ENCODE measurements around the gene JPH3.
"Not testable (repeated sequence)": the region's sequence is repeated elsewhere in the genome, so short reads cannot be mapped to it uniquely, and the experiment has no call there.

Gene JPH3

DNA sequence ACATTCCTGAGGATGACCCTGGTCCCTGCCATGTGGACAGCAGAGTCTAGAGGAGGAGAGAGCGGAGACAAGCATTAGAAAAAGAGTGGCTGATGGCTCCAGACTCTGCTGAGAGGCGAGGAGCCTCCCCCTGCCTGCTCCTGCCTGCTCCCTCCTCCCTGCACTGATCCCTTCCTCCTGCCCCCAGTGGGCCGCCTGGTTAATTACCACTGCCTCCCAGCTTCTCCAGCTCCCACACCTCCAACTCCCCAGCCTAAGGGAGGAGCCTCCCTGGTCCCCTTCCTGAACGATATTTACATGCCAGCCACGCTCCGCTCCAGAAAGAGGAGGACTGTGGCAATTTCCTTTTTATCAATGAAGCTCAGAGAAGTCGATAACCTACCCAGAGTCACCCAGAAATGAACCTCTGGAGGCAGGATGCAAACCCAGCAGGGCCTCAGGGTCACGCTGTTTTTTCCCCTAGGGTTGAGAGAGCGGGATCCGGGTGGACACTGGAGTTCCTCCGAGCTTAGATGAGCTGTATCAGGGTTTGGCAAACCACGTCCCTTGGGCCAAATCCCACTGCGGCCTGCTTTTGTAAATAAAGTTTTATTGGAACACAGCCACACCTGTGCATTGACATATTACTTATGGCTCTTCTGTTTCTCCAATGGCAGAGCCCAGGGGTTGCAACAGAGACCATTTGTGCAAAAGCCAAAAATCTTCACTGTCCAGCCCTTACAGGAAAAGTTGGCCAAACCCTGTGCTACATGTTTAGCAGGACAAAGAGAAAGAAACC is 27.1 kb upstream of the JPH3 start:
- DNase-seq (ENCODE audit: low read depth, low spot score) = peak; percentile 73

- peak; percentile 63 for DNase-seq (ENCODE audit: low read depth, low spot score)
Measured at GRCh38 chr16:87576171-87576570, 26.1 kb upstream of the JPH3 start.

DNA sequence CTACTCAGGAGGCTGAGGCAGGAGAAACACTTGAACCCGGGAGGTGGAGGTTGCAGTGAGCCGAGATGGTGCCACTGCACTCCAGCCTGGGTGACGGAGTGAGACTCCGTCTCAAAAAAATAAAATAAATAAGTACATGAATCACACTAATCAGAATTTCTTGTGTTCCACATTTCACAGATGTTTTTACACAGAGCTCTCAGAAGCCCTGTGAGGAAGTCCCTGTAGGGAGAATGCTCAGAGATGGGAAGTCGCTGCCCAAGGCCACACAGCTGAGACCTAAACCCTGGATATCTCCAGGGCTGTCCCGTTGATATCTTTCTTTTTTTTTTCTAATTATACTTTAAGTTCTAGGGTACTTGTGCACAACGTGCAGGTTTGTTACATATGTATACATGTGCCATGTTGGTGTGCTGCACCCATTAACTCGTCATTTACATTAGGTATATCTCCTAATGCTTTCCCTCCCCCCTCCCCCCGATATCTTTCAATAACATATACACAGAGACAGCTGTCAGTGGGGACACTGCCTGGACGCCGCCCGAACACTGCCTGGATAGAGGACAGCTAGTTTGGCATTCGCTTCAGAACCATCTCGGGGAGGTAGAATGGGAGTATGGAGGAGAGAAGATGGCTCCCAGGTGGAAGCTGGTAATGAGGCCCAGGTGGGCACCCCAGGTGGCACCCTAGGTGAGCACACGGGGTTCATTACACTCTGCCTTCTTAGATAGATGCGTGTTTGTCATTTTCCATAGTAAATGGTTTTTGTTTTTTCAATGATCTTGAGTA is 24.0 kb upstream of the JPH3 start:
- not testable (repeated sequence) for DNase-seq (ENCODE audit: low read depth, low spot score)

DNA sequence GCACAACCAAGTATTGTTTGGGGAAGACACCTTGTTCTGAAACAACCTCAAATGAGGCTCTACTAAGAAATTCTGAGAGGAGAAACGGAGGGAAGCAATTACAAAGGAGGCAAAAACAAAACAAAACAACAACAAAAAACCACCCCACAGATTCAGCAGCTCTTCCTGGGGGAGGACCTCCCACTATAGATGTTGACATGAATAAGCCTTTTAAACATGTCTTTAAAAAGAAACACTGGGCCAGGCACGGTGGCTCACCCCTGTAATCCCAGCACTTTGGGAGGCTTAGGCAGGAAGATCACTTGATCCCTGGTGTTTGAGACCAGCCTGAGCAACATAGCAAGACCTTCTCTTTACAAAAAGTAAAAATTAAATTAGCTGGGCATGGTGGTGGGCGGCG is 22.6 kb upstream of the JPH3 start:
- no peak for DNase-seq (ENCODE audit: low read depth, low spot score)

DNA sequence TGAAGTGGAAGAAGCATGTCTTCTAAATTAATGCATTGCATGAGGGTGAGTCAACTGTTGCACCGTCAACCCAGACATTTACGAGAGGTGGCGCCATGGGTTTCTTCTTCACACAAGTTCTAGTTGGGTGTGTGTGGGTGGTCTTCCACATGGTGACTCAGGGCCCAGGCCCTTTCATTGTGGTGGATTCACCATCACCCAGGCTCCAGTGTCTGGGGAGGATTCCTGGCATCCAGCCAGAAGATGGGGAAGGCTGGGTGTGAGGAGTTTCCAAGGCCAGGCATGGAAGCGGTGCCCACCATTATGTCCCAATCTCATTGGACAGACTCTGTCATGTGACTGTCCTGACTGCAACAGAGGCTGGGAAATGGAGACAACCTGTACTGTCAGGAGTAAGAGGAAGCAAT is 21.4 kb upstream of the JPH3 start:
- DNase-seq (ENCODE audit: low read depth, low spot score) = peak; percentile 39

DNA sequence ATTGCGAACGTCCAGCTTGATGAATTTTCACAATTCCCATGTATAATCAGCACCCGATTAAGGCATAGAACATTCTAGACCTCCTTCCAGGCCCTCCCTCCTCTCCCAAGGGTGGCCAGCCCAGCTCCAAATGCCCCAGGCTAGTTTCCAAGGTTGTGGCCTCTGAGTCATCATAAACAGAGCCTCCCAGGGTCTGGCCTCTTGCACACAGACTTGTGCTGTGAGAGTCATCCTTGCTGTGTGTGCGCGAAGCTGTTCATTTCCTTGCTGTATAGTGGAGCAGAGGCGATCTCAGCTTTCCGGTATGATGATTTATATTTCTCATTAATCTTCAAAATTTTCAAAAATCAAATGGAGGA is 20.5 kb upstream of the JPH3 start:
- peak; percentile 59 for DNase-seq (ENCODE audit: low read depth, low spot score)

DNA sequence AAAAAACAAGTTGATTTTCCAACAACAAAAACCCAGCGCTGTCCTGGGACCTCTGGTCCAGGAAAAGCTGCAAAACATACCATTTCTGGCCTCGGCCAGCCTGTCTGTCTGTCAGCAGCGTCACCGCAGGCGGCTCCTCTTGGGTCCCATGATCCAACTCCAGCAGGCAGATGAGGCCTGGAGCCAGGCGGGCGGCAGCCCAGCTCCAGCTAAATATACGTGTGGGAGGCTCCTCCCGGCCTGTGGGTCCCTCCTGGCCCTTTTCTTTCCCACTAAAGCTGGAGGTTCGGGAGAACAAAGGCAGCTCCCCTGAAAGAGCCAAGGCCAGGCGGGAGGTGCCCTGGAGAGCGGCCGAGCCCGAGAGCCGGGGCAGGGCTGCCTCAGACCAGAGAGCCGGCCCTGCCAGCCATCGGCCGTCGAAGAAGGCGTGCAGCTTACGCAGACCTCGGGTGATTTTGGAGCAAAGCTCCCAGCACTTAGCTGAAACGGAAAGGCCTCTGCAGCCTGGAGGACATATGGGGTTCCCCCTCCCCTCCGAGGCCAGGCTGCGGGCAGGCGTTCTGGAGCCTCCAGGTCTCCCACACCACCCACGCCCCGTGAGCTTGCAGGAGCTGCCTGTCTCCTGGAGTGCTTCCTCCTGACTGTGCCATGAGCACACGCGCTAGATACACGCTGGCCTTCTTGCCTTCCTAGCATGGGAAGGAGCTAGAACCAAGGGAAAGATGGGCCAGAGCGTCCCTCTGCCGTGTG is 19.9 kb upstream of the JPH3 start:
- DNase-seq (ENCODE audit: low read depth, low spot score) = peak; percentile 50

- no peak for DNase-seq (ENCODE audit: low read depth, low spot score)
Measured at GRCh38 chr16:87582966-87583325, 19.4 kb upstream of the JPH3 start.

DNA sequence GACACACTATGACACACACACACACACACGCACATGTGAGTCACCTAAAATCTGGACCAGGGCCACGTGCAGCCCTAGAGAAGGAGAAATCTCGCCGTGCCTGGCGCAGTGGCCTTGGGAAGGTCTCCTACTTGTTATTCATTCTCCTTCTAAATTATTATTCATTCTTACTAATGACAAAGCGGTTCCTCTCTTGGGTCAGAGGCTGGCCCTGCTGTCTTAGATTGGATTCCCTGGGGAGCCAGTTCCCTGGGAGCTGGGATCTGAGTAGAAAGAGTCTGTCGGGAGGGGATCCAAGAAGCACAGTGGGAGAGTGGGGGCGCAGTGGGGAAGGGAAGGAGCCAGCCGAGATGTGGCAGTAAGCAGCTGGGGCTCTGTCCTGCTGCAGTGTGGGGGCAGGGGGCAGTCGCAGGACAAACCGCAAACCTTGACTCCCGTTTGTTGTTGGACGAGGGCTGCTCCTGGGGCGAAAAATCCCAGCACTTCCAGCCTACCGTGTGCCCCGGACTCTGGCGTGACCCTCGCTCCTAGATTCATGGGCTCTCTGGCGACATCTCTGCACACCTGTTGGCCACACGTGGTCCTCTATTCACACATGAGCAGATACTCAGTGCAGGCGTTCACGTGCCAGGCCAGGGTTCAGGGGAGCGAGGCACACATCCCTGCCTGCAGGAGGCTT is 18.7 kb upstream of the JPH3 start:
- DNase-seq (ENCODE audit: low read depth, low spot score) = no peak

DNA sequence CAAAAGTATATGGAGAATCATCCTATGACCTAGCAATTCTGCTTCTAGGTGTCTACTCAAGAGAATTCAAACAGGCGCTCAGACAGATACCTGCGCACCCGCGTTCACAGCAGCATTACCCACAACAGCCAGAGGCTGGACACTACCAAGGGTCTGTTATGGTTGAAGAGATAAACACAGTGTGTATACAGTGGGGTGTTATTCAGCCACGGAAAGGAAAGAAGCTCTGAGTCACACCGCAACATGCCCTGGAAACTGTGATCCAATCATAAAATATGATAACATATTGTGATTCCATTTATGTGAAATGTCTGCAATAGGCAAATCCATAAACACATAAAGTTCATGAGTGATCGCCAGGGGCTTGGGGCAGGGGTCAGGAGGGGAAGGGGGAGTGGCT is 18.0 kb upstream of the JPH3 start:
- DNase-seq (ENCODE audit: low read depth, low spot score) = no peak

- no peak for DNase-seq (ENCODE audit: low read depth, low spot score)
Measured at GRCh38 chr16:87584975-87585374, 17.3 kb upstream of the JPH3 start.

- DNase-seq (ENCODE audit: low read depth, low spot score) = no peak
Measured at GRCh38 chr16:87585442-87586200, 16.7 kb upstream of the JPH3 start.

DNA sequence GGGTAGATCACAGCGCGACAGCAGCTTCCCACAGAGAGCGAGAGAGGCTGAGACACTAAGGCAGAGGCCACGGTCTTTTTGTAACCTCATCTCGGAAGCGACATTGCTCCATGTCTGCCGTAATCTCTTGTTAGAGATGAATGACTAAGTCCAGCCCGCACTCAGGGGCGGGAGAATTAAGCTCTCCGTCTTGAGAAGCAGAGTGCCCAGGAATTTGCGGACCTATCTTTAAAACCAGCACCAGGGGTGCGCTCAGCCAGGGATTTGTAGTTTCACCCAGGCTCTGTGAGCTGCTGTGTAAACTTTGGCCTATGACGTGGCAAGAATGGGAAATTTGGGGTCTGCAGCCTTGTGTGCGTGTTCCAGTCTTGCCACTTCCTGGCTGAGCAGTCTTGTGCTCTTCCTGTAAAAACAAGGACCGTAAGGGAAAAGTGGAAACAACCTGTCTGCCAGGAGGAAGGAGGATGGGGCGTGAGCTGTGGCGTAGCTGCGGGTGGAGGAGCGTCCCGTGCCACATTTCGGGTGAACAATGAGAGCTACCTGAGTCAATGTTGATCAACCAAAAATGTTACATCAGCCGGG is 16.0 kb upstream of the JPH3 start:
- DNase-seq (ENCODE audit: low read depth, low spot score) = no peak

DNA sequence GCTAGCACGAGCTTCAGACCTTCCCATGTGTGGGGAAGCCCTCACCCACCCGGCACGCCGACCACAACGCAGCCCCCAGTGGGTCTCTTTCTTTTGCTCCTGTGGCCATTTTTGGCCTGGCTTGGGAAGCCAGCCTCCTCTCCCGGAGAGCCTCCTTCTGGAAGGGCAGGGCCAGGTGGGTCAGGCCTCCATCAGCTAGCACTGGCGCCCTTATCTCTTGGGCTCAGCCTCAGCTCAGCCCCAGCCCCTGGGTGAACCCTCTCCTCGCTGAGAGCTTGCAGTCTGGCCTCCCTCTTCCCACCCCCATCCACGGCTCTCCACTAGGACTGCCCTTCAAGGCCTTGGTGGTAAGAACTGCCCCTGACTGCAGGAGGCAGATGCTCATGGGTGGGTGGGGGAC is 14.7 kb upstream of the JPH3 start:
- no peak for DNase-seq (ENCODE audit: low read depth, low spot score)

GRCh38 chr16:87592018-87592712 is 10.1 kb upstream of the JPH3 start:
- DNase-seq (ENCODE audit: low read depth, low spot score) = no peak

GRCh38 chr16:87593710-87594258 is 8.5 kb upstream of the JPH3 start:
- DNase-seq (ENCODE audit: low read depth, low spot score) = no peak

DNA sequence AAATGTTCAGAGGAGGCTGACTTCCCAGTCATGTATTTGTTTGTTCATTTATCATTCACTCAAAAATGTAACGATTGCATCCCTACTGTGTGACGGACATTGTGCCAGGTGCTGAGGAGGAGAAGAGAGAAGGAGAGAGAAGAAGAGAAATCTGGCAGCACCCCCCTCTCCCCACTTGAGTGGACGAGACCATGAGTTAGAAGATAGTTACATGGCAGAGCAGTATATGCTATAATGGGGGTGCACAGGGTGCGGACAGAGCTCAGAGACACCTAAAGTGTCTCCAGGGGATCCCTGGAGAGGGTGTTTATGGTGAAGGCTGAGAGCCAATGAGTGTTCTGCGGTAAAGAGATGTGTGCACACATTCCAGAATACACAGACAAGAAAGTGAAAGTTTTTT is 6.6 kb upstream of the JPH3 start:
- no peak for DNase-seq (ENCODE audit: low read depth, low spot score)

- DNase-seq (ENCODE audit: low read depth, low spot score) = no peak
Measured at GRCh38 chr16:87597324-87597830, 4.9 kb upstream of the JPH3 start.

DNA sequence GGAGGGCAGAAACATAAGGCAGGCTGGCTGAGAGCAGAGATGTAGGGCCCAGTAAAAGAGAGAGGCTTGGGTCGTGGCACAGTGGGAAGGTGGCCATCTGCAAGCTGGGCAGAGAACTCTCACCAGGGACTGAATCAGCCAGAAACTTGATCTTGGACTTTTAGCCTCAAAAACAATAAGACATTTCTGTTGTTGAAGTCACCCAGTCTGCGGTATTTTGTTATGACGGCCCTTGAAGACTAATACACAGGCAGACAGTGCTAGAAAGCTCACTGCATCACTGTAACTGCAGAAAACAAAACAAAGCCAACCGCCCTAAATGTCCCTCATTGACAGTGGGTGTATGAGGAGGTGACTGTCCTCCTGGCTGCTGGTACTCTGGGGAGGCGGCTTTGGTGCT is 3.9 kb upstream of the JPH3 start:
- no peak for DNase-seq (ENCODE audit: low read depth, low spot score)

- DNase-seq (ENCODE audit: low read depth, low spot score) = no peak
Measured at GRCh38 chr16:87600246-87600645, 2.1 kb upstream of the JPH3 start.

Data from ELF-1 (cell line).